RWPE1 (cell line): ENCODE data around the gene PTPRD.

ENCODE experiments used
- CTCF ChIA-PET: fragments of 350-600 bp; sonication (Branson Sonifier 250); formaldehyde crosslinking; extraction: SDS; loops from one replicate; lab custom pipeline; 2021; lab: Yijun Ruan, JAX
- POLR2A ChIA-PET: fragments of 400-600 bp; formaldehyde crosslinking; extraction: SDS; loops from one replicate; lab custom pipeline; 2020; ENCODE audit warnings: antibody characterized with exemption; ENCODE audit not compliant: low non-redundant PET; lab: Yijun Ruan, JAX
- DNase-seq: peaks from one replicate; pipeline ENCODE4 v3.0.0; 2012; ENCODE audit warnings: low spot score
- H3K27ac ChIP-seq: fragments of 450-650 bp; 2 replicates; pipeline ENCODE4 v1.5.1; 2017
- TF ChIP-seq, protein P1 (sequence below): fragments of 450-650 bp; conservative IDR thresholded peaks from 2 replicates; pipeline ENCODE4 v1.5.1; 2017; ENCODE audit warnings: low read depth, mild to moderate bottlenecking

The PTPRD gene

DNA sequence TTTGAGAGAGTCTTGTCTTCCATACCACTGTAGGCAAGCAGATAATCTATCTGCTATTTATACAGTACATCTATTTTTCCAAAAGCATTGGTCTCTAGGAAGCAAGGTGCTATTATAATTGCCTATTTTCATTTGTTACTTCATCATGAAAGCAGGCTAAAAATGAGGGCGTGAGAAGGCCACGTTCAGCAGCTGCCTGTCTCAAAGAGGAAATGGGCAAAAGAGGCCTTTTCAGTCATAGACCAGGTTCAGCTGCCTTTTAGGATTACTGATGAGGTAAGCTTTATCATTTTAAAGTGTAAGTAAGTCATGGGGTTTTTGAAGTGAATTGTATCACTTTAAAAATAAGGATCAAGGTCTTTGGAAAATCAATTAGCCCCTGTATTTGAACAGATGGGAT, 1722.1 kb downstream of the PTPRD start:
- TF ChIP-seq, protein P1, sequence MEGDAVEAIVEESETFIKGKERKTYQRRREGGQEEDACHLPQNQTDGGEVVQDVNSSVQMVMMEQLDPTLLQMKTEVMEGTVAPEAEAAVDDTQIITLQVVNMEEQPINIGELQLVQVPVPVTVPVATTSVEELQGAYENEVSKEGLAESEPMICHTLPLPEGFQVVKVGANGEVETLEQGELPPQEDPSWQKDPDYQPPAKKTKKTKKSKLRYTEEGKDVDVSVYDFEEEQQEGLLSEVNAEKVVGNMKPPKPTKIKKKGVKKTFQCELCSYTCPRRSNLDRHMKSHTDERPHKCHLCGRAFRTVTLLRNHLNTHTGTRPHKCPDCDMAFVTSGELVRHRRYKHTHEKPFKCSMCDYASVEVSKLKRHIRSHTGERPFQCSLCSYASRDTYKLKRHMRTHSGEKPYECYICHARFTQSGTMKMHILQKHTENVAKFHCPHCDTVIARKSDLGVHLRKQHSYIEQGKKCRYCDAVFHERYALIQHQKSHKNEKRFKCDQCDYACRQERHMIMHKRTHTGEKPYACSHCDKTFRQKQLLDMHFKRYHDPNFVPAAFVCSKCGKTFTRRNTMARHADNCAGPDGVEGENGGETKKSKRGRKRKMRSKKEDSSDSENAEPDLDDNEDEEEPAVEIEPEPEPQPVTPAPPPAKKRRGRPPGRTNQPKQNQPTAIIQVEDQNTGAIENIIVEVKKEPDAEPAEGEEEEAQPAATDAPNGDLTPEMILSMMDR: no peak
- no peak overlapping the region for H3K27ac ChIP-seq
- CTCF ChIA-PET: no interaction called here
- POLR2A ChIA-PET: no interaction called here
- DNase-seq: no peak

DNA sequence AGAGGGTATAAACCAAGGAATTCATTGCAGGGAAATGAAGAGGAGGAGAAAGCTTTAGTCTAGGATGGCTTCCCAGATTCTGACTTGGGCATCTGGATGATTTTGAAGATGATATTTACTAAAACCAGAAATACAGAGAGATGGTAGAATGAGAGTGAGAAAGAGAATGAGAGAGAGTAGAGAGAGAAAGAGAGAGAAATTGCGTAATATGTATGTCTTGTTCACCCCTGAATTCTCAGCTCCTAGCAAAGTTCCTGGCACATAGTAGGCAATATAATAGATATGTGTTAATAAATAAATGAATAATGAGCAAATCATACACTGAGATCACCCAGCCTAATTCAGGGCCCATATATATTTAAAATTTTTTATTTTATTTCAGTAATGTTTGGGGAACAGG, 1723.7 kb downstream of the PTPRD start:
- TF ChIP-seq, protein P1: no peak
- ChIA-PET POLR2A (no interaction called here), CTCF (no interaction called here)
- DNase-seq: no peak
- no peak overlapping the region for H3K27ac ChIP-seq

DNA sequence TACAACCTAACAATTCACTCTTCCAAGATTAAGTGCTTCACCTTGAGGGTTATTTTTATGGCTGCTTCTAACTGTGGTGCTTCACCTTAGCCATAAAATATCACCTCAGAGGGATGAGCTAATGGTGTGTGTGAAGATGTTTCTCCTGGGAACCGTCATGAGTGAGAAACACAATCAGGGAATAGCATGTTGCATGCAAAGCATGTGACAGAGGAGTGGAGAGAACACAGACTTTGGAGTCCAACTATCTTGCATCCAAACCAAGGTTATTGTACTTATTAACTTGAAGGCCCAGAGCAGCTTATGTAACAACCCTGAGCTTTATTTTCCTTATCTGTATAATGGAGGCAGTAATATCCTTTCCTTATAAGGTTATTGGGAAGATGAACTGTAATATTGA, 1724.2 kb downstream of the PTPRD start:
- TF ChIP-seq, protein P1: no peak
- ChIA-PET CTCF (no interaction called here), POLR2A (no interaction called here)
- no peak overlapping the region for H3K27ac ChIP-seq
- no peak for DNase-seq

DNA sequence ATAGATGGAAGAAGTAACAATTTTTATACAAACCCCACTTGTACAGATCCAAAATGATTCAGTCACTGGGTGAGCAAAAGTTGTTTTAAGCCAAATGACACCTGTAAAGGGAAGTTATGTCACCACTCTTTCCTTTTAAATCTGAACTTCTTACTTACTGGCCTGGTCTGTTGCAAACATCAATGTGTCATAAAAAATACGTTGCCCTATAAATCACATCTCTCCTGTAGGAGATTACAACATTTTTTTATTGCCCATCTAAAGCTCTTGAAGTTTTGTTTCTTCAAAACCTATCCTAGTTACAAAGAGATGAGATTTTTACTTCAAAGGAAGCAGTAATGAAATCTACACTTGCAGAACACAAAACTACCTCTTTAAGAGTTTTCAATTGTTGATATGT, 1725.4 kb downstream of the PTPRD start:
- ChIA-PET CTCF (no interaction called here), POLR2A (no interaction called here)
- TF ChIP-seq, protein P1: no peak
- DNase-seq: no peak
- no peak overlapping the region for H3K27ac ChIP-seq

DNA sequence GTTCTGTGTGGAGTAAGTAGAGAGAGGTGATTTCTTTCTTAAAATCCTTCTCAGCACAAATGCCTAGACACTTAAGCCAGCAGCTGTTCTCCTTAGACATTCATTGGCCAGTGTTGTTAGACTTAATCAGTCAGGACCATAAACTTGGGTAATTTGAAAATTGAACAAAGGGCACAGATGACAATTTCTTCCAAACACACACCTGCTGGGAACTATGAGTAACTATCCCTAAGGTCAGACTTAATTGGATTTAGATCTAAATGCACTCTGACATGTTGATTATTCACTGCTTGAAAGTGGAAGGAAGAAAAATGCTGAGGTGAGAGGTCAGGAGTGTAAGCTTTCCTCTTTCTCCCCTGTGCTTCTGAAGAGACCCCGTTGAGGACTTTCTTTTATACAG, 1729.5 kb downstream of the PTPRD start:
- H3K27ac ChIP-seq: no peak overlapping the region
- POLR2A ChIA-PET: no interaction called here
- TF ChIP-seq, protein P1: no peak
- DNase-seq: no peak
- CTCF ChIA-PET: no interaction called here

DNA sequence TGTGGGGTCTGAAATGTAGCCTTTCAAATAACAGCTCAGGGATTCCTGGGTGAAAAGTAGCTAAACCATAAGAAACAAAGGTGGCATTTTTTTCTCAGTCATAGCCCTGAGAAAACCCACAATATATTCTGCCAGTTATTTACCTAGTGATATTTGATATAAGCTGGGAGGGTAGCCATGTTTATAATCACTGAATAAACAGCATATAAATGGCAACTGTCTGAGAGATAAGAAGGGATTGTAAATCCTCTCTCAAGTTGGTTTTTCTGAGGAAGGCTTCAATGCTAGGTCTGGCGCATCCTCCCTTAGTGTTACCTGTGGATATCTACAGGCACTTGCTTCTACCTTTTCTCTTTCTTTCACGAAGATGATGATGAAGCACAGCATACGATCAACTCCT, 1732.7 kb downstream of the PTPRD start:
- ChIA-PET CTCF (no interaction called here), POLR2A (no interaction called here)
- TF ChIP-seq, protein P1: no peak
- H3K27ac ChIP-seq: no peak overlapping the region
- DNase-seq: no peak

DNA sequence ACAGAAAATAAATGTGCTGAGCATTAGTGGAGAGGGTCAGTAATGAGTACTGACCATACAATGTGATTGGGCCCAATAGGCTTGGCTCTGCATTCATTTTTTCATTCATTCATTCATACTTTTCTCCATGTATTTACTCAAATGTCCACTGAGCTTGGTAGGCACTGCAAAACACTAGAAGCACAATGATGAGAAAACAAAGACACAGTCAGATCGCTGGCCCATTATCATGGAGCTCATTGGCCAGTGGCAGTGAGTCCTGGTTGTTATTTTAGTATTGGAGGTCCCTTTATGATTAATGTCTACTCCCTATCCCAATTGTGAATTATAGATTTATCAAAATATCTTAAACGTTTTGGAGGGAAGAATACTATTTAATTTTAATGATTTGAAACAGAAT, 1733.5 kb downstream of the PTPRD start:
- TF ChIP-seq, protein P1: no peak
- H3K27ac ChIP-seq: no peak overlapping the region
- CTCF ChIA-PET: no interaction called here
- DNase-seq: no peak
- POLR2A ChIA-PET: no interaction called here
